Measurements from ENCODE around the gene CYBRD1. TPM values are rescaled to one million over a fixed set of nuclear protein-coding genes. Genes with fewer than 3 reads are reported as not detected.

The CYBRD1 gene, protein sequence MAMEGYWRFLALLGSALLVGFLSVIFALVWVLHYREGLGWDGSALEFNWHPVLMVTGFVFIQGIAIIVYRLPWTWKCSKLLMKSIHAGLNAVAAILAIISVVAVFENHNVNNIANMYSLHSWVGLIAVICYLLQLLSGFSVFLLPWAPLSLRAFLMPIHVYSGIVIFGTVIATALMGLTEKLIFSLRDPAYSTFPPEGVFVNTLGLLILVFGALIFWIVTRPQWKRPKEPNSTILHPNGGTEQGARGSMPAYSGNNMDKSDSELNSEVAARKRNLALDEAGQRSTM
- total RNA-seq = 12.3 and 22.3 TPM in 2 replicates

GRCh38 chr2:171522052-171522787, at the start of gene CYBRD1:
Gene CYBRD1 (plus strand): TSS chr2:171522474. CDS start chr2:171522546, 72 bp downstream.

Other genes with a start within 250 kb of the CYBRD1 start
- 27.3 and 58.6 TPM in 2 replicates for gene METTL8, start 88.5 kb upstream of the CYBRD1 start, total RNA-seq
- 10.8 and 15.5 TPM in 2 replicates for gene DCAF17, start 88.2 kb upstream of the CYBRD1 start, total RNA-seq
- 99.5 and 103 TPM in 2 replicates for gene DYNC1I2, start 165.0 kb downstream of the CYBRD1 start, total RNA-seq

Data from hair follicular keratinocyte (primary cell).